H1 (cell line): ENCODE data around the gene DNAJC7. TPM values are rescaled to one million over a fixed set of nuclear protein-coding genes. Genes with fewer than 3 reads are reported as not detected.

ENCODE experiments used
- CTCF ChIA-PET: fragments of 300-600 bp; sonication (Branson Sonifier 250); formaldehyde crosslinking; loops from one replicate; lab custom pipeline; 2021; ENCODE audit not compliant: partially characterized antibody; lab: Charles Lee
- POLR2A ChIA-PET: fragments of 300-600 bp; sonication (Branson Sonifier 250); formaldehyde crosslinking; loops from one replicate; lab custom pipeline; 2021; ENCODE audit warnings: inconsistent platforms; ENCODE audit not compliant: partially characterized antibody; lab: Charles Lee
- DNase-seq, 2 experiments: peaks; one replicate each; pipeline versions ENCODE4 v3.0.0 to v3.0.0-alpha.2; 2010 to 2022; ENCODE audit warnings: low spot score in 2 of 2, low read depth in 1 of 2, mixed read lengths in 1 of 2
- FAIRE-seq: peaks from 2 replicates; lab custom pipeline; 2011; peaks lifted over from hg19 to GRCh38; lab: Jason Lieb, UNC
- H2AFZ ChIP-seq: 2 replicates; pipeline ENCODE4 v1.8.1; 2012; ENCODE audit warnings: low read length, inconsistent platforms
- H2AK5ac ChIP-seq: 2 replicates; pipeline ENCODE4 v1.6.1; 2013; ENCODE audit warnings: low read depth, low read length
- H2BK120ac ChIP-seq: replicated peaks from 2 replicates; pipeline ENCODE3; 2013; ENCODE audit warnings: low read depth, low read length, inconsistent platforms
- H2BK12ac ChIP-seq: 2 replicates; pipeline ENCODE4 v1.6.1; 2013; ENCODE audit warnings: low read depth, low read length
- H2BK15ac ChIP-seq: 2 replicates; pipeline ENCODE4 v1.6.1; 2013; ENCODE audit warnings: low read length
- H2BK20ac ChIP-seq: 2 replicates; pipeline ENCODE4 v1.6.1; 2013; ENCODE audit warnings: low read length
- H2BK5ac ChIP-seq: 2 replicates; pipeline ENCODE4 v1.6.1; 2013; ENCODE audit warnings: low read depth, low read length
- H3K14ac ChIP-seq: 2 replicates; pipeline ENCODE4 v1.6.1; 2013; ENCODE audit warnings: inconsistent platforms; ENCODE audit not compliant: insufficient read length
- H3K18ac ChIP-seq: 2 replicates; pipeline ENCODE4 v1.6.1; 2013; ENCODE audit warnings: low read length; ENCODE audit errors: extremely low read depth
- H3K23ac ChIP-seq: 2 replicates; pipeline ENCODE4 v1.6.1; 2013; ENCODE audit warnings: inconsistent platforms; ENCODE audit not compliant: insufficient read length
- H3K23me2 ChIP-seq: 2 replicates; pipeline ENCODE4 v1.6.1; 2013; ENCODE audit warnings: low read depth, low read length
- H3K27ac ChIP-seq: 2 replicates; pipeline ENCODE4 v1.6.1; 2011; ENCODE audit warnings: low read depth, low read length, inconsistent platforms
- H3K27me3 ChIP-seq, 4 experiments: replicated peaks in 1 of 4; 1 replicate in 1 of 4; 2 replicates in 3 of 4; pipeline versions ENCODE4 v1.6.1 to v1.8.1; 2011 to 2013; ENCODE audit warnings: low read length in 3 of 4, mild to moderate bottlenecking in 3 of 4, inconsistent platforms in 2 of 4, mixed read lengths in 2 of 4, moderate library complexity in 1 of 4; ENCODE audit not compliant: control insufficient read depth in 3 of 4, insufficient read depth in 3 of 4; ENCODE audit errors: extremely low read depth in 1 of 4
- H3K36me3 ChIP-seq, 4 experiments: 2 replicates each; pipeline versions ENCODE4 v1.6.1 to v1.8.1; 2011 to 2013; ENCODE audit warnings: mild to moderate bottlenecking in 4 of 4, low read length in 3 of 4, moderate library complexity in 2 of 4, control low read depth in 1 of 4, inconsistent platforms in 1 of 4; ENCODE audit not compliant: insufficient read depth in 4 of 4, control insufficient read depth in 2 of 4
- H3K4ac ChIP-seq: replicated peaks from 2 replicates; pipeline ENCODE3; 2013; ENCODE audit warnings: low read length, low read depth, mixed read lengths, inconsistent platforms; ENCODE audit not compliant: insufficient read length
- H3K4me1 ChIP-seq, 4 experiments: replicated peaks in 1 of 4; 1 replicate in 1 of 4; 2 replicates in 3 of 4; pipeline versions ENCODE4 v1.6.1 to v1.8.1; 2011 to 2013; ENCODE audit warnings: low read length in 3 of 4, inconsistent platforms in 2 of 4, mixed read lengths in 1 of 4; ENCODE audit not compliant: insufficient read depth in 4 of 4, control insufficient read depth in 3 of 4
- H3K4me2 ChIP-seq, 2 experiments: 2 replicates each; pipeline versions ENCODE4 v1.6.1 to v1.8.1; 2011 to 2013; ENCODE audit warnings: low read depth in 2 of 2, low read length in 2 of 2, control low read depth in 1 of 2, inconsistent platforms in 1 of 2, mild to moderate bottlenecking in 1 of 2; ENCODE audit not compliant: insufficient read depth in 1 of 2
- H3K4me3 ChIP-seq, 4 experiments: fragments of 200-600, 300-600 bp in 1 of 4; sonication (generic), shearing (Covaris generic), sonication (Bioruptor Twin) in 1 of 4; 2 replicates each; pipeline versions ENCODE4 v1.5.1 to v1.8.1; 2011 to 2016; ENCODE audit warnings: low read length in 4 of 4, low read depth in 3 of 4, control low read depth in 2 of 4, inconsistent platforms in 2 of 4, mild to moderate bottlenecking in 2 of 4, mixed read lengths in 1 of 4, moderate library complexity in 1 of 4; ENCODE audit not compliant: insufficient read depth in 2 of 4; ENCODE audit errors: extremely low read depth in 1 of 4
- H3K56ac ChIP-seq: replicated peaks from 2 replicates; pipeline ENCODE3; 2013; ENCODE audit warnings: low read depth, mild to moderate bottlenecking, mixed read lengths, low read length, inconsistent platforms; ENCODE audit not compliant: insufficient read length
- H3K79me1 ChIP-seq: 2 replicates; pipeline ENCODE4 v1.6.1; 2013; ENCODE audit warnings: low read depth, low read length, control low read depth
- H3K79me2 ChIP-seq, 2 experiments: 2 replicates each; pipeline versions ENCODE4 v1.6.1 to v1.8.1; 2012 to 2013; ENCODE audit warnings: low read length in 2 of 2, mild to moderate bottlenecking in 2 of 2, inconsistent platforms in 1 of 2; ENCODE audit not compliant: insufficient read depth in 2 of 2, control insufficient read depth in 1 of 2
- H3K9ac ChIP-seq, 4 experiments: replicated peaks in 1 of 4; 1 replicate in 1 of 4; 2 replicates in 3 of 4; pipeline versions ENCODE4 v1.6.1 to v1.8.1; 2011 to 2013; ENCODE audit warnings: low read depth in 3 of 4, low read length in 3 of 4, control low read depth in 2 of 4, mild to moderate bottlenecking in 2 of 4, moderate library complexity in 2 of 4, inconsistent platforms in 1 of 4; ENCODE audit errors: extremely low read depth in 1 of 4
- H3K9me3 ChIP-seq, 2 experiments: 2 replicates each; pipeline versions ENCODE4 v1.6.1 to v1.8.1; 2012 to 2013; ENCODE audit warnings: mild to moderate bottlenecking in 2 of 2, moderate library complexity in 2 of 2, control low read depth in 1 of 2, inconsistent platforms in 1 of 2, low read depth in 1 of 2, low read length in 1 of 2, mixed read lengths in 1 of 2; ENCODE audit not compliant: insufficient read depth in 2 of 2
- H4K20me1 ChIP-seq, 2 experiments: replicated peaks in 1 of 2; 2 replicates each; pipeline versions ENCODE3 to v1.8.1; 2011 to 2013; ENCODE audit warnings: inconsistent platforms in 2 of 2, low read length in 2 of 2, mild to moderate bottlenecking in 1 of 2; ENCODE audit not compliant: insufficient read depth in 2 of 2, control insufficient read depth in 1 of 2
- H4K5ac ChIP-seq: 2 replicates; pipeline ENCODE4 v1.6.1; 2013; ENCODE audit warnings: low read length, low read depth, mixed read lengths, inconsistent platforms; ENCODE audit not compliant: insufficient read length
- H4K8ac ChIP-seq: 2 replicates; pipeline ENCODE4 v1.8.0; 2013; ENCODE audit warnings: mild to moderate bottlenecking, moderate library complexity, low read length, inconsistent platforms; ENCODE audit not compliant: insufficient read depth; ENCODE audit errors: extremely low read depth
- H4K91ac ChIP-seq: replicated peaks from 2 replicates; pipeline ENCODE3; 2013; ENCODE audit warnings: low read length, mixed read lengths, inconsistent platforms; ENCODE audit not compliant: insufficient read length
- E2F6 ChIP-seq: IDR thresholded peaks from 2 replicates; pipeline ENCODE4 v1.6.1; 2012; ENCODE audit warnings: inconsistent platforms
- EGR1 ChIP-seq: IDR thresholded peaks from 2 replicates; pipeline ENCODE4 v1.6.1; 2011; ENCODE audit warnings: low read depth, low read length, borderline replicate concordance
- EP300 ChIP-seq, 2 experiments: IDR thresholded peaks; 1 replicate in 1 of 2; 2 replicates in 1 of 2; pipeline ENCODE4 v1.6.1; 2011 to 2012; ENCODE audit warnings: low read depth in 2 of 2, low read length in 2 of 2, mild to moderate bottlenecking in 2 of 2, borderline replicate concordance in 1 of 2, inconsistent platforms in 1 of 2, moderate library complexity in 1 of 2
- FOSL1 ChIP-seq: IDR thresholded peaks from 2 replicates; pipeline ENCODE4 v1.6.1; 2011; ENCODE audit warnings: mild to moderate bottlenecking, low read depth, low read length, moderate library complexity; ENCODE audit not compliant: insufficient read depth
- NRF1 ChIP-seq: IDR thresholded peaks from 2 replicates; pipeline ENCODE4 v1.6.1; 2011; ENCODE audit warnings: mild to moderate bottlenecking, low read depth, low read length, improper control_type of control experiment
- PHF8 ChIP-seq: fragments of 200-600 bp; sonication (generic); conservative IDR thresholded peaks from 2 replicates; pipeline ENCODE4 v1.7.1; 2012; ENCODE audit warnings: low read depth, mild to moderate bottlenecking, inconsistent platforms, low read length, moderate library complexity
- POLR2AphosphoS5 ChIP-seq: IDR thresholded peaks from 2 replicates; pipeline ENCODE4 v1.6.1; 2011; ENCODE audit warnings: low read depth, low read length
- RAD21 ChIP-seq, 2 experiments: IDR thresholded peaks in 1 of 2; conservative IDR thresholded peaks in 1 of 2; 2 replicates each; pipeline ENCODE4 v1.6.1; 2011; ENCODE audit warnings: low read depth in 2 of 2, low read length in 2 of 2, improper control_type of control experiment in 1 of 2, inconsistent platforms in 1 of 2, mild to moderate bottlenecking in 1 of 2, moderate library complexity in 1 of 2
- RXRA ChIP-seq: IDR thresholded peaks from 2 replicates; pipeline ENCODE4 v1.6.1; 2011; ENCODE audit warnings: low read depth, mild to moderate bottlenecking, low read length, moderate library complexity; ENCODE audit not compliant: insufficient read depth
- SUZ12 ChIP-seq: fragments of 200-600 bp; sonication (generic); IDR thresholded peaks from 2 replicates; pipeline ENCODE4 v1.6.1; 2012; ENCODE audit warnings: mild to moderate bottlenecking, inconsistent platforms, low read length, moderate library complexity, mixed read lengths
- TAF7 ChIP-seq: optimal IDR thresholded peaks from 2 replicates; pipeline ENCODE3; 2011; ENCODE audit warnings: low read depth, mild to moderate bottlenecking, inconsistent platforms, low read length, moderate library complexity, borderline replicate concordance
- WGBS, 2 experiments: shearing (Covaris generic) in 1 of 2; methylation state at CpG; one replicate each; pipeline versions ENCODE4 v1.1.6 to v1.1.7; 2013 to 2015; ENCODE audit warnings: low lambda C conversion rate in 2 of 2, mixed read lengths in 2 of 2, inconsistent platforms in 1 of 2, low coverage in 1 of 2, missing lambda C conversion rate in 1 of 2; ENCODE audit not compliant: insufficient replicate concordance in 2 of 2, insufficient coverage in 1 of 2, insufficient read length in 1 of 2; ENCODE audit errors: extremely low coverage in 1 of 2, missing lambda C conversion rate in 1 of 2; 5-methylcytosine and 5-hydroxymethylcytosine counted together
- polyA plus RNA-seq, 7 experiments: library from polyadenylated mRNA; depleted of rRNA in 3 of 7; stranded (reverse) in 5 of 7; unstranded in 2 of 7; fragments of >200 nt in 5 of 7; fragments of 200-250 nt in 2 of 7; gene quantifications; 1 replicate in 5 of 7; 2 replicates in 1 of 7; 4 replicates in 1 of 7; pipeline versions ENCODE4 v1.2.1 to v1.2.3, GENCODE V29; 2011 to 2013; ENCODE audit warnings: missing spikeins in 2 of 7, mixed read lengths in 2 of 7
- total RNA-seq: library from RNA; stranded (reverse); fragmentation: NEBNext Ultra II Directional; extraction: Animal tissue kit (Norgen Biotek cat#: 25700); gene quantifications from 2 replicates; pipeline ENCODE4 v1.2.1, GENCODE V29; 2021

The DNAJC7 gene
- total and polyA plus RNA-seq, 2 of the 8 experiments (the other 6 are each of a cell fraction or from before 2014, with no cell fraction given), result 31.0 to 148 TPM

GRCh38 chr17:42049834-42050392 lies 32.7 kb upstream of the DNAJC7 start:
- Histone ChIP-seq H3K23me2 (peaks cover 8% of the 10 kb centered on the region; the same call in 1 of the 2 replicates), H3K9ac (no peak overlapping the region; a peak in 1 of 7 replicates), H2BK20ac (no peak overlapping the region), H3K23ac (no peak overlapping the region), H3K79me2 (no peaks in the 10 kb centered on the region), H3K56ac (no peak overlapping the region), H2AFZ (peak overlapping the region; percentile 60; the same call in 1 of the 2 replicates), H4K91ac (no peak overlapping the region), H3K14ac (no peak overlapping the region), H4K8ac (peak overlapping the region; percentile 35), H3K27me3 (peaks cover 0 to 4% (median 1%) of the 10 kb centered on the region in 4 experiments; a peak in 3 of 7 replicates), H3K36me3 (no peaks in the 10 kb centered on the region), H3K4ac (no peak overlapping the region), H2AK5ac (no peak overlapping the region), H3K27ac (no peak overlapping the region), H2BK120ac (no peak overlapping the region), H4K5ac (no peak overlapping the region), H3K18ac (no peak overlapping the region), H3K9me3 (no peaks in the 10 kb centered on the region), H3K79me1 (no peaks in the 10 kb centered on the region), H3K4me3 (peak overlapping the region; percentile 40 to 73 (median 62)), H2BK5ac (no peak overlapping the region), H3K4me2 (peak overlapping the region; percentile 65 to 96), H2BK12ac (no peak overlapping the region), H3K4me1 (peaks cover 0 to 17% (median 10%) of the 10 kb centered on the region in 4 experiments; a peak in 6 of 7 replicates), H2BK15ac (no peak overlapping the region), H4K20me1 (no peaks in the 10 kb centered on the region)
- FAIRE-seq, result no peak
- TF ChIP-seq TAF7, result no peak
- no peak for TF ChIP-seq RAD21 (IDR thresholded peaks at IDR 0.05 in 1 of 2, conservative IDR thresholded peaks at IDR 0.05 in 1 of 2; ENCODE audit: low read depth in 2 of 2, low read length in 2 of 2)
- TF ChIP-seq POLR2AphosphoS5, result no peak
- no peak for TF ChIP-seq EP300 (IDR thresholded peaks at IDR 0.05; ENCODE audit: borderline replicate concordance in 1 of 2, low read depth in 2 of 2, low read length in 2 of 2)
- no peak for TF ChIP-seq E2F6
- no peak for TF ChIP-seq FOSL1
- no peak for TF ChIP-seq NRF1
- no peak for TF ChIP-seq EGR1
- no peak for TF ChIP-seq SUZ12
- no peak for TF ChIP-seq RXRA
- TF ChIP-seq PHF8, result no peak
- ChIA-PET CTCF (interaction anchor here (0.8 to 38.8 kb wide), 9 partner anchors 9 to 91 kb away, joined by 3 to 1084 read pairs (median 5); partner anchors contain the start of genes DHX58, HSPB9, KAT2A and NKIRAS2), POLR2A (interaction anchor here (1.2 to 1.5 kb wide), 2 partner anchors 10 to 34 kb away, joined by 4 to 9 read pairs; no protein-coding TSS in a partner anchor)
- DNase-seq, result no peak
- 10% methylated on average over 7 of the region's 7 CpGs; no CpG with 5 or more reads in 1 of the 2 experiments for WGBS, 2 experiments
